ENCODE measurements around the gene TWIST2.

Gene TWIST2

GRCh38 chr2:238875101-238875470 is 27.2 kb downstream of the TWIST2 start:
- H3K9me3 Mint-ChIP-seq = peaks cover 5% of the 10 kb centered on the region
- H3K27ac Mint-ChIP-seq = no peak overlapping the region
- DNase-seq = no peak
- H3K4me1 Mint-ChIP-seq = peaks cover 59% of the 10 kb centered on the region
- no peak overlapping the region for H3K4me3 Mint-ChIP-seq
- TF ChIP-seq CTCF (IDR thresholded peaks at IDR 0.05) = peak; percentile 16
- peaks cover 3% of the 10 kb centered on the region for H3K36me3 Mint-ChIP-seq (ENCODE audit: low read depth)
- peaks cover 7% of the 10 kb centered on the region for H3K27me3 Mint-ChIP-seq (ENCODE audit: low read depth, poor library complexity)

- Mint-ChIP-seq H3K27ac (no peak overlapping the region), H3K36me3 (ENCODE audit: low read depth) (peaks cover 3% of the 10 kb centered on the region), H3K4me1 (peaks cover 59% of the 10 kb centered on the region), H3K4me3 (no peak overlapping the region), H3K9me3 (peaks cover 5% of the 10 kb centered on the region), H3K27me3 (ENCODE audit: low read depth, poor library complexity) (peaks cover 7% of the 10 kb centered on the region)
- no peak for DNase-seq
- no peak for TF ChIP-seq CTCF (IDR thresholded peaks at IDR 0.05)
Observed at GRCh38 chr2:238875471-238876231, 27.8 kb downstream of the TWIST2 start.

- peaks cover 5% of the 10 kb centered on the region for H3K9me3 Mint-ChIP-seq
- H3K27me3 Mint-ChIP-seq (ENCODE audit: low read depth, poor library complexity) = peaks cover 7% of the 10 kb centered on the region
- no peak for TF ChIP-seq CTCF (IDR thresholded peaks at IDR 0.05)
- H3K36me3 Mint-ChIP-seq (ENCODE audit: low read depth) = peaks cover 3% of the 10 kb centered on the region
- peaks cover 61% of the 10 kb centered on the region for H3K4me1 Mint-ChIP-seq
- no peak overlapping the region for H3K4me3 Mint-ChIP-seq
- H3K27ac Mint-ChIP-seq = peak overlapping the region; percentile 27
- DNase-seq = no peak
Observed at GRCh38 chr2:238876232-238876630, 28.3 kb downstream of the TWIST2 start.

- Mint-ChIP-seq H3K27ac (no peak overlapping the region), H3K36me3 (ENCODE audit: low read depth) (peaks cover 3% of the 10 kb centered on the region), H3K4me3 (no peak overlapping the region), H3K4me1 (peaks cover 75% of the 10 kb centered on the region), H3K9me3 (peaks cover 5% of the 10 kb centered on the region), H3K27me3 (ENCODE audit: low read depth, poor library complexity) (peaks cover 11% of the 10 kb centered on the region)
- DNase-seq = no peak
- TF ChIP-seq CTCF (IDR thresholded peaks at IDR 0.05) = no peak
Observed at GRCh38 chr2:238878051-238878735, 30.3 kb downstream of the TWIST2 start.

GRCh38 chr2:238879043-238879442 is 31.2 kb downstream of the TWIST2 start:
- H3K27me3 Mint-ChIP-seq (ENCODE audit: low read depth, poor library complexity) = peaks cover 11% of the 10 kb centered on the region
- peak overlapping the region; percentile 88 for H3K27ac Mint-ChIP-seq
- peaks cover 3% of the 10 kb centered on the region for H3K36me3 Mint-ChIP-seq (ENCODE audit: low read depth)
- no peak for DNase-seq
- no peak for TF ChIP-seq CTCF (IDR thresholded peaks at IDR 0.05)
- peaks cover 76% of the 10 kb centered on the region for H3K4me1 Mint-ChIP-seq
- H3K4me3 Mint-ChIP-seq = no peak overlapping the region
- H3K9me3 Mint-ChIP-seq = peaks cover 5% of the 10 kb centered on the region
